GM18951 (cell line): ENCODE measurements around the gene UBFD1.

ENCODE experiments used
- POLR2A ChIP-seq: IDR thresholded peaks from 4 replicates; pipeline ENCODE4 v1.6.1; 2011; ENCODE audit warnings: mild to moderate bottlenecking; ENCODE audit not compliant: insufficient read length, insufficient read depth; ENCODE audit errors: extremely low read depth
- in situ Hi-C: fragments of 300-500 bp; cut with MboI; formaldehyde crosslinking; loops from one replicate; pipeline ENCODE4 v1.12.0; 2022; ENCODE audit warnings: low sequenced_read_pairs, mixed read lengths, inconsistent platforms; ENCODE audit not compliant: unreplicated experiment

UBFD1 gene

GRCh38 chr16:23611936-23612335, 54.4 kb downstream of the UBFD1 start:
- in situ Hi-C loops = no loop called here
- no peak for TF ChIP-seq POLR2A

- no peak for TF ChIP-seq POLR2A
- in situ Hi-C loops = no loop called here
Measured at GRCh38 chr16:23615805-23616204, 58.3 kb downstream of the UBFD1 start.
